SK-MEL-5 (cell line): ENCODE measurements around the gene COL16A1. TPM values are rescaled to one million over a fixed set of nuclear protein-coding genes. Genes with fewer than 3 reads are reported as not detected.

Source experiments
- DNase-seq: peaks from one replicate; pipeline ENCODE4 v3.0.0-alpha.2; 2016; ENCODE audit warnings: low read depth, low spot score
- in situ Hi-C: cut with HindIII; loops from 2 replicates; pipeline ENCODE4 v1.10.0; 2016; ENCODE audit warnings: low sequenced_read_pairs, high pct_unique_total_duplicates, low pct_unique_long_range_greater_than_20kb
- total RNA-seq: library from RNA; depleted of rRNA; stranded (reverse); fragments of >200 nt; shearing (Covaris generic); gene quantifications from 2 replicates; pipeline ENCODE4 v1.2.3, GENCODE V29; 2014

The COL16A1 gene
- total RNA-seq, 1 experiment from 2014 or later = 5.6 TPM

DNA sequence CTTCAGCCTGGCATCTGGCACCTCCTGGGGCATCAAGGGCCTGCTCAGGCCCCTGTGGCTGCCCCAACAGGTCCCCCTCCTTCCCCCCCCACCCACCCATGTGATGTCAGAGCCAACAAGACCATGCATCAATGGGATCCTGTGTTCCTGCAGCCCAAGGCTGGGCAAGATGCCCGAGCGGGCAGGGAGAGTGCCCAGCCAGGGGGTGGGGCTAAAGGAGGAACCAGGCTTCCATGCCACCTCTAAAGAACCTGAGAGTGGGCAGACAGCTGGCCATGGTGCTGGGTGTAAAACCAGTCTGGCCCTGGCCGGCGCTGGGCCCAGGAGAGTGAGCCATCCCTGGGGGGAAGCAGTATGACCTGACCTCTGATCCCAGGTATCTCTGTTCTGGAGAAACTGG, 7.6 kb downstream of the COL16A1 start:
- DNase-seq = peak; percentile 88
- in situ Hi-C loops = no loop called here

DNA sequence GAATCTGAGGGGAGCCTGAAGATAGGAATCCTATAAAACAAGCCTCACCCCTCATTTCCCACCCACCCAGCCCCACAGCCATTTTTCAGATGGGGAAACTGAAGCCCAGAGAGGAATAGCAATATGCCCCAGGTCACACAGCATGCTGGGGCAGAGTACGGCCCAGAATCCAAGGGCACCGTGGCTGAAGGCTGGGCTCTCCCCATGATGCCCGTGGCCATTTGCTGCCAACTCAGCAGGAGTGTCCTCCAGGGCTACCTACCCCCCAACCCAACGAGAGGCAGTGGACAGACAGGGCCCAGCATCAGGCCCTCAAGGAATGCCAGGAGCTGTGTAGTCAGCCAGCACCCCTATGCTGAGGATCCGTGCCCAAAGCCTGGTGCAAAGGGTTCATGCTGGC, 8.5 kb downstream of the COL16A1 start:
- DNase-seq = no peak
- in situ Hi-C loops = no loop called here

GRCh38 chr1:31694964-31695313, 8.9 kb downstream of the COL16A1 start:
- DNase-seq = peak; percentile 40
- in situ Hi-C loops = no loop called here

GRCh38 chr1:31694069-31694963, 9.5 kb downstream of the COL16A1 start:
- no peak for DNase-seq
- in situ Hi-C loops = no loop called here

GRCh38 chr1:31693231-31693630, 10.6 kb downstream of the COL16A1 start:
- no peak for DNase-seq
- in situ Hi-C loops = no loop called here

DNA sequence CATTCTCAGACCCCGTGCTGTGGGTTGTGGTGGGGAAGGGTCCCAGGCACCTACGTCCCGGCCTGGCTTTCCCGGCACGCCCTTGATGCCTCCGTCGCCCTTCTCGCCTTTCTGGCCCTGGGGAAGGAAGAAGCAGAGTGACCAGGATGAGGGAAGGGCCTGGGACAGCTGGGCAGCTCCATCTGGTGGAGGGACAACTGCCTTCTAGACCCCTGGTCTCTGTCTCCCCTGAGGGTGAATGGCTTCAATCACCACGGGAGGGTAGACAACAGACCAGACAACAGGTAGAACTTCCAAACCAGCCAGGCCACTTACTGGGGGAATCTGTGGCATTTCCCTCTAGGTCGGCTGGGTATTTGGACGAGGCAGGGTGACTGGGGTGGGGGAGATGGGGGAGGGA, 11.9 kb downstream of the COL16A1 start:
- in situ Hi-C loops = no loop called here
- no peak for DNase-seq

GRCh38 chr1:31691446-31691845, 12.4 kb downstream of the COL16A1 start:
- DNase-seq = no peak
- in situ Hi-C loops = no loop called here

GRCh38 chr1:31690921-31691320, 12.9 kb downstream of the COL16A1 start:
- no peak for DNase-seq
- in situ Hi-C loops = no loop called here

DNA sequence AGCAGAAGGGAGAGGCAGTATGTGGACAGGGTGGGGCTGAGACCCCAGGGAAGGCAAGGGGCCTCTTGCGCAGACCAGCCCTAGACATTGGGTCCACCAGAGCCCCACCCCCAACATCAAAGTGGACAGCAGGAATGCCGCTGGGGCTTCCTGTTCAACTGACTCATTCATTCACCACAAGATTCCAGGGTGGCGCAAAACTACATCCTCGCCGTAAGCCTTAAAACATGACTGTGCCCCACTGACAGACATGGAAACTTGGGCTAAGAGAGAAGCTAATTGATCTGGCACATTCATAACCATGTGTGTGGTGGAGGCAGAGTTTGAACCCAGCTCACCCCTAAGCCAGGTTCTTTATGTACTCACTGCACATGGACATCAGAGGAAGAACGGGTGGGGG, 14.0 kb downstream of the COL16A1 start:
- in situ Hi-C loops = no loop called here
- peak; percentile 40 for DNase-seq

DNA sequence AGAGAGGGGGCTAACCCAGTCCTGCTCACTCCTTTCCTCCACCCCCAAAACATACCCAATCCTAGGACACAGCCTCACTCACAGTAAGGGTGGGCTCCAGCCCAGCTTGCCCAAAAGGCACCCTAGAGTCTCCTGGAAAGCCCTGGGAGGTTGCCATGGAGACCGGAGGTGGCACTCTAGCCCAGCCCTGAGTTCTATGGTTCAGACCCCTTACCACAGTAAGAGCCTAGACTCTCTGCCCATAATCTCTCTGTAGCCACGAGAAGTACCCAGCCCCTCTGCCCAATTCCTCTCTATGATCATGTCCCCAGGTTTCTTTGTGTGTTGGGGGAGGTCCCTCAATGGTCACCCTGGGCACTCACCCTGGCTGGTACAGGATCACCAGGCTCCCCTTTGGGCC, 14.4 kb downstream of the COL16A1 start:
- in situ Hi-C loops = no loop called here
- DNase-seq = no peak

GRCh38 chr1:31688233-31688918, 15.4 kb downstream of the COL16A1 start:
- in situ Hi-C loops = no loop called here
- DNase-seq = no peak

GRCh38 chr1:31687601-31688000, 16.2 kb downstream of the COL16A1 start:
- in situ Hi-C loops = no loop called here
- DNase-seq = no peak

- in situ Hi-C loops = no loop called here
- DNase-seq = no peak
These were observed 18.0 kb downstream of the COL16A1 start for GRCh38 chr1:31685795-31686194.

GRCh38 chr1:31683997-31684396, 19.8 kb downstream of the COL16A1 start:
- in situ Hi-C loops = no loop called here

GRCh38 chr1:31681415-31681814, 22.4 kb downstream of the COL16A1 start:
- in situ Hi-C loops = no loop called here
- no peak for DNase-seq

More at GRCh38 chr1:31683997-31684396, 19.8 kb downstream of the COL16A1 start:
- peak; percentile 52 for DNase-seq

GRCh38 chr1:31679676-31680230, 24.1 kb downstream of the COL16A1 start:
- in situ Hi-C loops = no loop called here
- peak; percentile 22 for DNase-seq

DNA sequence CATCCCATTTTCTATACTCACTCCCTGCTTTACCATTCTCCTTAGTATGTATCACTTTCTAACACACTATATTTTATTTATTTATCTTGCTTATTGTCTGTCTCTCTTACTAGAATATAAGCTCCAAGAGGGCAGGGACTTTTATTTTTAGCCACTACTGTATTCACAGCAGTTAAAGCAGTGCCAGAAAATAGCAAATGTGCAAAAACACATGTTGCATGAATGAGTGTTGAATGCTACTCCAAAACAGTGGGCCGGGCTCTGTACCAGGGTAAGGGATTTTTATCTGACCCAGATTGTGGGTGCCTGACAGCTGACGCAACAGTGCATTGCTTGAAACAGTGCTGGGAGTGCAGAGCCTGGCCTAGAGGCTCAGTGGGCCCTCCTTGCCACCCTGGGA, 24.7 kb downstream of the COL16A1 start:
- no peak for DNase-seq
- in situ Hi-C loops = no loop called here

DNA sequence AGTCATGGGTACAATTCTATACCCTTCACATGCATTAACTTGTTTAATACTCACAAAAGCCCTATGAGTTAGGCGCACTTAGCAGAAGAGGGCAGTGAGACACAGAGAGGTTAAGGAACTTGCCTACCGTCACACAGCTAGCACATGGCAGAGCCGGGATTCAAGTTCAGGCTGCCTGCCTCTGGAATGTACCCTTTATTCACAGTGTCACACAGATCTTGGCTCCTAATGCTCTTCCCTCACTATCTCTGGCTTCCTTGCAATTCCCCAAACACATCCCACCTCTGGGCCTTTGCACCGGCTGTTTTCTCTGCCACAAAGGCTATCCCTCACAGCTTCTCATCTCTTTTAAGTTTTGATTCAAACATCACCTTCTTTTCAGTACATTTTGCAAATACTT, 25.1 kb downstream of the COL16A1 start:
- DNase-seq = no peak
- in situ Hi-C loops = no loop called here

- DNase-seq = no peak
- in situ Hi-C loops = no loop called here
These were observed 25.9 kb downstream of the COL16A1 start for GRCh38 chr1:31677949-31678348.
